Endothelial cell (in vitro differentiated cells): Measurements from ENCODE around the gene THRB. TPM values are rescaled to one million over a fixed set of nuclear protein-coding genes. Genes with fewer than 3 reads are reported as not detected.

Source experiments
- DNase-seq: peaks from one replicate; pipeline ENCODE4 v3.0.0; 2021; ENCODE audit warnings: low spot score
- H3K27ac Mint-ChIP-seq: one replicate; pipeline ENCODE4 v1.8.0; 2021; ENCODE audit warnings: mixed read lengths, inconsistent platforms; ENCODE audit not compliant: unreplicated experiment
- H3K27me3 Mint-ChIP-seq: one replicate; pipeline ENCODE4 v1.8.0; 2021; ENCODE audit warnings: mild to moderate bottlenecking, moderate library complexity, mixed read lengths, inconsistent platforms; ENCODE audit not compliant: unreplicated experiment
- H3K36me3 Mint-ChIP-seq: one replicate; pipeline ENCODE4 v1.8.0; 2021; ENCODE audit warnings: mild to moderate bottlenecking, low read depth, mixed read lengths, inconsistent platforms; ENCODE audit not compliant: unreplicated experiment
- H3K4me1 Mint-ChIP-seq: one replicate; pipeline ENCODE4 v1.8.0; 2021; ENCODE audit warnings: mild to moderate bottlenecking, mixed read lengths, inconsistent platforms; ENCODE audit not compliant: unreplicated experiment
- H3K4me3 Mint-ChIP-seq: one replicate; pipeline ENCODE4 v1.8.0; 2021; ENCODE audit warnings: mild to moderate bottlenecking, mixed read lengths, inconsistent platforms; ENCODE audit not compliant: unreplicated experiment
- H3K9me3 Mint-ChIP-seq: one replicate; pipeline ENCODE4 v1.8.0; 2021; ENCODE audit warnings: mixed read lengths, inconsistent platforms; ENCODE audit not compliant: unreplicated experiment
- total RNA-seq: library from RNA; stranded (reverse); fragmentation: NEBNext Ultra II Directional; extraction: Animal tissue kit (Norgen Biotek cat#: 25700); gene quantifications from one replicate; pipeline ENCODE4 v1.2.1, GENCODE V29; 2021; ENCODE audit not compliant: unreplicated experiment
- TF ChIP-seq, protein P1 (sequence below): fragments of 200-600 bp; sonication (generic); IDR thresholded peaks from one replicate; pipeline ENCODE4 v1.5.0; 2021; ENCODE audit warnings: antibody characterized with exemption; ENCODE audit not compliant: unreplicated experiment

Gene THRB
- total RNA-seq, 1 donor from 2014 or later, result 0.38 TPM

DNA sequence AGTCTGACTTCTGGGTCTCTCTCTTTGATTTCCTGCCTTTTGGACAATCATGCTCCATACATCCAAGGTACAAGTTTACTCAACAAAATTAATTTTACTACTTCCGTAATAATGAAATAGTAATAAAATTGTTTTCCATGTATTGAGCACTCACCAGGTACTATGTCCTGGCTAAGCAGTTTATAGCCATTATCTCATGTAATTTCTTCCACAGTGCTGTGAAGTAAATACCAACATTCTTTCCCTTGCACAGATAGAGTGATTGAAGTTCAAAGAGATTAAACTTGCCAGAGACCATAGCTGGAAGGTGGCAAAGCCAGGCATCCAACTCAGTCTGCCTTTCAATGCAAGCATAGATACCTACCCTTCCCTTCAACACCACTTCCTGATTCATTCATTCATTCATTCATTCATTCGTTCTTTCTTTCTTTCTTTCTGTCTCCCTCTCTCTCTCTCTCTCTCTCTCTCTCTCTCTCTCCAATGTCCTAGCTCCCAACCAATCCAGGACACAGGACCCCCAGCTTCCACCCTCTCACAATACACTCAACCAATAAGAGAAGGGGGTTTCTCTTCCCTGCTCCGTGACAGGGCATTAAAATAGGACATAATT lies 12.4 kb downstream of the THRB start:
- no peaks in the 10 kb centered on the region for H3K9me3 Mint-ChIP-seq
- peaks cover 3% of the 10 kb centered on the region for H3K27me3 Mint-ChIP-seq
- no peaks in the 10 kb centered on the region for H3K36me3 Mint-ChIP-seq
- H3K4me1 Mint-ChIP-seq, result no peaks in the 10 kb centered on the region
- H3K4me3 Mint-ChIP-seq, result no peak overlapping the region
- H3K27ac Mint-ChIP-seq, result no peak overlapping the region
- TF ChIP-seq, protein P1, sequence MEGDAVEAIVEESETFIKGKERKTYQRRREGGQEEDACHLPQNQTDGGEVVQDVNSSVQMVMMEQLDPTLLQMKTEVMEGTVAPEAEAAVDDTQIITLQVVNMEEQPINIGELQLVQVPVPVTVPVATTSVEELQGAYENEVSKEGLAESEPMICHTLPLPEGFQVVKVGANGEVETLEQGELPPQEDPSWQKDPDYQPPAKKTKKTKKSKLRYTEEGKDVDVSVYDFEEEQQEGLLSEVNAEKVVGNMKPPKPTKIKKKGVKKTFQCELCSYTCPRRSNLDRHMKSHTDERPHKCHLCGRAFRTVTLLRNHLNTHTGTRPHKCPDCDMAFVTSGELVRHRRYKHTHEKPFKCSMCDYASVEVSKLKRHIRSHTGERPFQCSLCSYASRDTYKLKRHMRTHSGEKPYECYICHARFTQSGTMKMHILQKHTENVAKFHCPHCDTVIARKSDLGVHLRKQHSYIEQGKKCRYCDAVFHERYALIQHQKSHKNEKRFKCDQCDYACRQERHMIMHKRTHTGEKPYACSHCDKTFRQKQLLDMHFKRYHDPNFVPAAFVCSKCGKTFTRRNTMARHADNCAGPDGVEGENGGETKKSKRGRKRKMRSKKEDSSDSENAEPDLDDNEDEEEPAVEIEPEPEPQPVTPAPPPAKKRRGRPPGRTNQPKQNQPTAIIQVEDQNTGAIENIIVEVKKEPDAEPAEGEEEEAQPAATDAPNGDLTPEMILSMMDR, result no peak
- DNase-seq, result no peak

- no peaks in the 10 kb centered on the region for H3K9me3 Mint-ChIP-seq
These were observed 13.5 kb downstream of the THRB start for GRCh38 chr3:24481193-24481592.

DNA sequence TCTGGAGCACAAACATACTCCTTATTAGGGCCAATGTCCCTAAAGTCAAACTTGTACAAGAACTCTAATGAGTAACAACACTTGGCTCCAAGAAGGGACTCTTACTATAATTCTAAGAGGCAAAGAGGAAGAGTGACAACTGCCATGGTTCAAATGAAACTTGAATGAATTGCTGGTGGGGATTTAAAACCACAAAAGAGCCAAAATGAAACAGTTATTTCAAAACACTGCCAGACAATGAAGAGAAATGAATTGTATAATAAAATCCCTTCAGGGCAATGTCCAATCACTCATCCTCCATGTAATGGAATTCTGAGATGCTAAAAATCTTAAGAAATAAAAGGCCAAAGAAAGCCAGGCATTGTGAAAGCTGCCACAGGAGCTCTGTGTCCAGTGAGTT lies 14.2 kb downstream of the THRB start:
- peaks cover 3% of the 10 kb centered on the region for H3K27me3 Mint-ChIP-seq
- H3K36me3 Mint-ChIP-seq, result no peaks in the 10 kb centered on the region
- TF ChIP-seq, protein P1, result no peak
- DNase-seq, result no peak
- no peaks in the 10 kb centered on the region for H3K4me1 Mint-ChIP-seq
- H3K27ac Mint-ChIP-seq, result no peak overlapping the region
- no peak overlapping the region for H3K4me3 Mint-ChIP-seq
- no peaks in the 10 kb centered on the region for H3K9me3 Mint-ChIP-seq

More at GRCh38 chr3:24481193-24481592, 13.5 kb downstream of the THRB start:
- H3K4me1 Mint-ChIP-seq, result no peaks in the 10 kb centered on the region
- no peak for DNase-seq
- H3K4me3 Mint-ChIP-seq, result no peak overlapping the region
- H3K27ac Mint-ChIP-seq, result no peak overlapping the region
- H3K36me3 Mint-ChIP-seq, result no peaks in the 10 kb centered on the region
- TF ChIP-seq, protein P1, result no peak
- peaks cover 3% of the 10 kb centered on the region for H3K27me3 Mint-ChIP-seq

GRCh38 chr3:24479816-24480215 lies 14.8 kb downstream of the THRB start:
- H3K36me3 Mint-ChIP-seq, result no peaks in the 10 kb centered on the region
- H3K4me1 Mint-ChIP-seq, result no peaks in the 10 kb centered on the region
- no peak for DNase-seq
- no peaks in the 10 kb centered on the region for H3K9me3 Mint-ChIP-seq
- peaks cover 3% of the 10 kb centered on the region for H3K27me3 Mint-ChIP-seq
- TF ChIP-seq, protein P1, result no peak
- no peak overlapping the region for H3K27ac Mint-ChIP-seq
- H3K4me3 Mint-ChIP-seq, result no peak overlapping the region

DNA sequence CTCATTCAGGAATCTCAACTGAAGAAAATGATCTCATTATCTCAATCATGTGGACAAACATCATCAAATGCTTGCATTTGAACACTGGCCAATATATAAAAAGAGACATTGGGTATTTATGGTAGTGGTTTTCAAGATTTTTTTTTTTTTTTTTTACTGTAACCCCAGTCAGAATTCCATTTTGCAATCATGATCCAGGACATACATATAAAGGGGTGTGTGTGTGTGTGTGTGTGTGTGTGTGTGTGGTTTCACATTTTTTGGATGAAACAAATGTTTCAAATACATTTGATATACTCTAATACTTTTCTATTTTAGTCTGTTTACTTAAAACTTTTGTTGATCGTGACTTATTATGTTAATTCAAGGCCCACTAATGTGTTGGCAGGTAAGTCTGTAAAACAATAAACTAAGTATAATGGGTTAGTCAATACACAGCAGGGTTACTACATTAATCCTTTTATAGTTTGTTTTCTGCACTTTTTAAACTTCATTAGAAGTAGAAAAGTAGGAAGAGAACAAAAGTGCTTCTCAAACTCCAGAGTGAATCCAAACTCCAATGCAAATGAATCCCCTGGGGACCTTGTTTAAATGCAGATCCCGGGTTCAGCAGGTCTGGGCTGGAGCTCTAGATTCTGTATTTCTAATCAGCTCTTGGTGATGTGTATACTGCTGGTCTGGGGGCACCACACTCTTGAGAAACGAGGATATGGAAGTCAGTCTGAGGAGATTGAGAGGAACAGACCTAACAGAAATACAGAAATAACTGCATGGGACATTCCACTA lies 17.6 kb downstream of the THRB start:
- Mint-ChIP-seq H3K27me3 (peaks cover 3% of the 10 kb centered on the region), H3K36me3 (no peaks in the 10 kb centered on the region), H3K27ac (no peak overlapping the region), H3K4me3 (no peak overlapping the region), H3K9me3 (no peaks in the 10 kb centered on the region), H3K4me1 (no peaks in the 10 kb centered on the region)
- DNase-seq, result no peak
- TF ChIP-seq, protein P1, result no peak
